WTC11 (cell line): ENCODE data around the gene LRIG1. TPM values are rescaled to one million over a fixed set of nuclear protein-coding genes. Genes with fewer than 3 reads are reported as not detected.

Experiments used
- ATAC-seq: fragments of 200-7000 bp; cut with Tn5 transposase; 2 replicates; pipeline ENCODE4 v1.10.0; 2021; ENCODE audit warnings: mild to moderate bottlenecking, moderate library complexity
- CTCF ChIA-PET: fragments of 300-600 bp; sonication (Branson Sonifier 250); formaldehyde crosslinking; loops from one replicate; lab custom pipeline; 2021; ENCODE audit warnings: antibody characterized with exemption; lab: Charles Lee
- POLR2A ChIA-PET: fragments of 350-600 bp; sonication (Branson Sonifier 250); formaldehyde crosslinking; loops from one replicate; lab custom pipeline; 2021; ENCODE audit warnings: antibody characterized with exemption; lab: Charles Lee
- DNase-seq: peaks from one replicate; pipeline ENCODE4 v3.0.0; 2021; ENCODE audit warnings: low spot score
- H3K27ac Mint-ChIP-seq: 2 replicates; pipeline ENCODE4 v1.8.0; 2021; ENCODE audit warnings: mixed read lengths
- H3K27me3 Mint-ChIP-seq: 2 replicates; pipeline ENCODE4 v1.8.0; 2021; ENCODE audit warnings: low read depth, mild to moderate bottlenecking, moderate library complexity, mixed read lengths
- H3K36me3 Mint-ChIP-seq: 2 replicates; pipeline ENCODE4 v1.8.0; 2021; ENCODE audit warnings: mixed read lengths
- H3K4me1 Mint-ChIP-seq: 2 replicates; pipeline ENCODE4 v1.8.0; 2022; ENCODE audit warnings: mixed read lengths
- H3K4me3 Mint-ChIP-seq: 2 replicates; pipeline ENCODE4 v1.8.0; 2021; ENCODE audit warnings: mild to moderate bottlenecking, moderate library complexity, mixed read lengths
- H3K9me3 Mint-ChIP-seq: 2 replicates; pipeline ENCODE4 v1.8.0; 2021; ENCODE audit warnings: mixed read lengths
- AFF4 ChIP-seq: sonication (generic); formaldehyde crosslinking; IDR thresholded peaks from 2 replicates; pipeline ENCODE4 v1.8.1; 2023; ENCODE audit warnings: mild to moderate bottlenecking, missing genetic modification reagents, borderline replicate concordance
- ARID4B ChIP-seq: sonication (generic); formaldehyde crosslinking; IDR thresholded peaks from 2 replicates; pipeline ENCODE4 v1.8.0; 2023; ENCODE audit warnings: missing genetic modification reagents, mild to moderate bottlenecking, borderline replicate concordance
- CREM ChIP-seq: sonication (generic); formaldehyde crosslinking; IDR thresholded peaks from 2 replicates; pipeline ENCODE4 v1.8.1; 2022; ENCODE audit warnings: mild to moderate bottlenecking, missing genetic modification reagents, moderate library complexity
- E2F4 ChIP-seq: sonication (generic); formaldehyde crosslinking; IDR thresholded peaks from 2 replicates; pipeline ENCODE4 v1.8.1; 2022; ENCODE audit warnings: low read depth, mild to moderate bottlenecking, moderate library complexity, missing genetic modification reagents, borderline replicate concordance
- E2F5 ChIP-seq: sonication (generic); formaldehyde crosslinking; IDR thresholded peaks from 2 replicates; pipeline ENCODE4 v1.8.1; 2022; ENCODE audit warnings: mild to moderate bottlenecking, moderate library complexity, missing genetic modification reagents
- FOXJ3 ChIP-seq: sonication (generic); formaldehyde crosslinking; IDR thresholded peaks from 2 replicates; pipeline ENCODE4 v1.9.0; 2021; ENCODE audit warnings: missing genetic modification reagents, mild to moderate bottlenecking, borderline replicate concordance
- FOXP4 ChIP-seq: sonication (generic); formaldehyde crosslinking; IDR thresholded peaks from 2 replicates; pipeline ENCODE4 v1.8.0; 2022; ENCODE audit warnings: mild to moderate bottlenecking, missing genetic modification reagents
- GABPB1 ChIP-seq: sonication (generic); formaldehyde crosslinking; IDR thresholded peaks from 2 replicates; pipeline ENCODE4 v1.8.1; 2023; ENCODE audit warnings: mild to moderate bottlenecking, missing genetic modification reagents
- JAZF1 ChIP-seq: fragments of 250-450 bp; sonication (Bioruptor Pico); IDR thresholded peaks from 2 replicates; pipeline ENCODE4 v1.9.0; 2021; ENCODE audit warnings: moderate library complexity, mild to moderate bottlenecking, inconsistent platforms
- MAX ChIP-seq: sonication (generic); formaldehyde crosslinking; IDR thresholded peaks from 2 replicates; pipeline ENCODE4 v1.8.0; 2022; ENCODE audit warnings: mild to moderate bottlenecking, missing genetic modification reagents
- MXD4 ChIP-seq: fragments of 250-450 bp; sonication (Bioruptor Pico); IDR thresholded peaks from 2 replicates; pipeline ENCODE4 v1.8.0; 2021; ENCODE audit warnings: mild to moderate bottlenecking, moderate library complexity, borderline replicate concordance
- NR1H2 ChIP-seq: sonication (generic); formaldehyde crosslinking; IDR thresholded peaks from 2 replicates; pipeline ENCODE4 v1.9.0; 2021; ENCODE audit warnings: mild to moderate bottlenecking, moderate library complexity, missing genetic modification reagents
- OVOL2 ChIP-seq: fragments of 250-450 bp; sonication (Bioruptor Pico); IDR thresholded peaks from 2 replicates; pipeline ENCODE4 v1.9.0; 2021; ENCODE audit warnings: mild to moderate bottlenecking, borderline replicate concordance
- RORB ChIP-seq: fragments of 250-450 bp; sonication (Bioruptor Pico); IDR thresholded peaks from 2 replicates; pipeline ENCODE4 v1.9.0; 2021; ENCODE audit warnings: mild to moderate bottlenecking
- STAT6 ChIP-seq: sonication (generic); formaldehyde crosslinking; conservative IDR thresholded peaks from 2 replicates; pipeline ENCODE4 v1.8.1; 2023; ENCODE audit warnings: mild to moderate bottlenecking, low read depth, missing genetic modification reagents, moderate library complexity
- ZBTB21 ChIP-seq: sonication (generic); formaldehyde crosslinking; IDR thresholded peaks from 2 replicates; pipeline ENCODE4 v1.8.1; 2023; ENCODE audit warnings: mild to moderate bottlenecking, missing genetic modification reagents, borderline replicate concordance
- ZNF416 ChIP-seq: fragments of 250-450 bp; sonication (Bioruptor Pico); IDR thresholded peaks from 2 replicates; pipeline ENCODE4 v1.9.0; 2021; ENCODE audit warnings: mild to moderate bottlenecking, inconsistent platforms
- ZNF671 ChIP-seq: fragments of 250-450 bp; sonication (Bioruptor Pico); IDR thresholded peaks from 2 replicates; pipeline ENCODE4 v1.8.0; 2021; ENCODE audit warnings: mild to moderate bottlenecking
- total RNA-seq: library from RNA; stranded (reverse); gene quantifications from 3 replicates; pipeline ENCODE4 v1.2.3, GENCODE V29; 2021

The LRIG1 gene
- total RNA-seq, 1 experiment from 2014 or later = 105 TPM

GRCh38 chr3:66385066-66385465, 115.8 kb downstream of the LRIG1 start:
- no peaks in the 10 kb centered on the region for H3K9me3 Mint-ChIP-seq
- H3K27ac Mint-ChIP-seq = no peak overlapping the region
- DNase-seq = no peak
- CTCF ChIA-PET = no interaction called here
- ATAC-seq = no peak
- TF ChIP-seq ZNF671 (CRISPR knock-in tag) (no peak), ZNF416 (CRISPR knock-in tag) (no peak), FOXJ3 (CRISPR knock-in tag) (no peak), AFF4 (no peak), RORB (CRISPR knock-in tag) (no peak), GABPB1 (CRISPR knock-in tag) (no peak), STAT6 (CRISPR knock-in tag) (no peak), FOXP4 (CRISPR knock-in tag) (no peak), ZBTB21 (no peak), E2F5 (CRISPR knock-in tag) (no peak), MXD4 (CRISPR knock-in tag) (no peak), ARID4B (CRISPR knock-in tag) (no peak), E2F4 (CRISPR knock-in tag) (no peak), CREM (CRISPR knock-in tag) (no peak), OVOL2 (no peak), NR1H2 (CRISPR knock-in tag) (no peak), MAX (CRISPR knock-in tag) (no peak), JAZF1 (no peak)
- no peaks in the 10 kb centered on the region for H3K27me3 Mint-ChIP-seq
- no peak overlapping the region for H3K4me3 Mint-ChIP-seq
- peaks cover 8% of the 10 kb centered on the region for H3K4me1 Mint-ChIP-seq
- H3K36me3 Mint-ChIP-seq = peaks cover 86% of the 10 kb centered on the region
- POLR2A ChIA-PET = no interaction called here
